Measurements from ENCODE around the gene KRTAP23-1.

DNA sequence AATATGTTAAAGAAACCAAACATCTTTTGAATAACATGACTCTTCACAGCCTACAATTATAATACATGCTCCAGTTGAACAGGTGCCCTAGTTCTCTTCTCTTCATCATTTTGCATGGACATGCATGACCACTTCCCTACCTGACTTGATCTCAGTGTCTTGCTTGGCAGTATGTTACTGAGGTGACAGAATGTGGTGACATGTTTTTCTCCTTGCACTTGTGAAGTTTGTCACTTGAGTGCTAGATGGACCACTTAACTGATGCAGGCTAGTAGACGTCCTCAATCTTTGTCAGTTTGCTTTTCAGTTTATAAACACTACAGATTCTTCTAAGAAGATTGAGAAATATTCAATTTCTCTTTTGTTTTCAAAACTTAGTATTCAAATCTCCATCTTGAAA lies 33.8 kb upstream of the KRTAP23-1 start:
- TF ChIP-seq, protein P1, sequence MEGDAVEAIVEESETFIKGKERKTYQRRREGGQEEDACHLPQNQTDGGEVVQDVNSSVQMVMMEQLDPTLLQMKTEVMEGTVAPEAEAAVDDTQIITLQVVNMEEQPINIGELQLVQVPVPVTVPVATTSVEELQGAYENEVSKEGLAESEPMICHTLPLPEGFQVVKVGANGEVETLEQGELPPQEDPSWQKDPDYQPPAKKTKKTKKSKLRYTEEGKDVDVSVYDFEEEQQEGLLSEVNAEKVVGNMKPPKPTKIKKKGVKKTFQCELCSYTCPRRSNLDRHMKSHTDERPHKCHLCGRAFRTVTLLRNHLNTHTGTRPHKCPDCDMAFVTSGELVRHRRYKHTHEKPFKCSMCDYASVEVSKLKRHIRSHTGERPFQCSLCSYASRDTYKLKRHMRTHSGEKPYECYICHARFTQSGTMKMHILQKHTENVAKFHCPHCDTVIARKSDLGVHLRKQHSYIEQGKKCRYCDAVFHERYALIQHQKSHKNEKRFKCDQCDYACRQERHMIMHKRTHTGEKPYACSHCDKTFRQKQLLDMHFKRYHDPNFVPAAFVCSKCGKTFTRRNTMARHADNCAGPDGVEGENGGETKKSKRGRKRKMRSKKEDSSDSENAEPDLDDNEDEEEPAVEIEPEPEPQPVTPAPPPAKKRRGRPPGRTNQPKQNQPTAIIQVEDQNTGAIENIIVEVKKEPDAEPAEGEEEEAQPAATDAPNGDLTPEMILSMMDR (IDR thresholded peaks at IDR 0.05), result no peak
- TF ChIP-seq POLR2AphosphoS5 (IDR thresholded peaks at IDR 0.05), result no peak

Measured in gastroesophageal sphincter (tissue), 3 donors.